Suprapubic skin (tissue), 3 donors: ENCODE data around the gene RAB36.

Experiments
- POLR2A ChIP-seq, 2 donors: fragments of 450-650 bp; IDR thresholded peaks; one replicate each; pipeline ENCODE4 v1.6.1; 2017; ENCODE audit warnings: antibody characterized with exemption in 2 of 2, mild to moderate bottlenecking in 2 of 2, moderate library complexity in 2 of 2
- TF ChIP-seq, protein P1 (sequence below), 2 donors: fragments of 200-600 bp in 1 of 2; fragments of 450-650 bp in 1 of 2; sonication (generic) in 1 of 2; IDR thresholded peaks; one replicate each; pipeline ENCODE4 v1.5.1; 2016 to 2019; ENCODE audit warnings: antibody characterized with exemption in 2 of 2, mild to moderate bottlenecking in 1 of 2, moderate library complexity in 1 of 2

DNA sequence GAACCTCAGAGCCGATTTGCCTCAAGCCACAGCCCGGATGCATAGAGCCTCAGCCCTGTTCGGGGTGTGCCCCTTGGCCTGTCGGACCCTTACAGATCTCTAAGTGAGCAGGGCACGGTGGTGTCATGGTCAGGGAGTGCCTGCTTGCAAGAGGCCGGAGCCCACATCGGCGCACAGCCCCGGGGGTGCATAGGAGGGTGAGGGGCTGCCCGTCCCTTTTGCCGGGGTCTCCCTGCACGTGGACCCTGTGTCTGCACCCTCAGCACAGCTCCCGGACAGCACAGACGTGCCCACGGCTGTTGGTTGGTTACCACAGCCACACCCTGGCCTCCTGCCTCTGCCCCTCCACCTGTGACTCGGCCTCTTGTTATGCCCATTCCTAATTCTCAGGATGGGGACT is 6.5 kb downstream of the RAB36 start:
- TF ChIP-seq, protein P1, sequence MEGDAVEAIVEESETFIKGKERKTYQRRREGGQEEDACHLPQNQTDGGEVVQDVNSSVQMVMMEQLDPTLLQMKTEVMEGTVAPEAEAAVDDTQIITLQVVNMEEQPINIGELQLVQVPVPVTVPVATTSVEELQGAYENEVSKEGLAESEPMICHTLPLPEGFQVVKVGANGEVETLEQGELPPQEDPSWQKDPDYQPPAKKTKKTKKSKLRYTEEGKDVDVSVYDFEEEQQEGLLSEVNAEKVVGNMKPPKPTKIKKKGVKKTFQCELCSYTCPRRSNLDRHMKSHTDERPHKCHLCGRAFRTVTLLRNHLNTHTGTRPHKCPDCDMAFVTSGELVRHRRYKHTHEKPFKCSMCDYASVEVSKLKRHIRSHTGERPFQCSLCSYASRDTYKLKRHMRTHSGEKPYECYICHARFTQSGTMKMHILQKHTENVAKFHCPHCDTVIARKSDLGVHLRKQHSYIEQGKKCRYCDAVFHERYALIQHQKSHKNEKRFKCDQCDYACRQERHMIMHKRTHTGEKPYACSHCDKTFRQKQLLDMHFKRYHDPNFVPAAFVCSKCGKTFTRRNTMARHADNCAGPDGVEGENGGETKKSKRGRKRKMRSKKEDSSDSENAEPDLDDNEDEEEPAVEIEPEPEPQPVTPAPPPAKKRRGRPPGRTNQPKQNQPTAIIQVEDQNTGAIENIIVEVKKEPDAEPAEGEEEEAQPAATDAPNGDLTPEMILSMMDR (IDR thresholded peaks at IDR 0.05) = no peak
- TF ChIP-seq POLR2A (IDR thresholded peaks at IDR 0.05) = no peak
